Activated CD4-positive, alpha-beta T cell treated with anti-CD3 and anti-CD28 coated beads for 48 hours (primary cell): ENCODE data around the gene NSMF.

ENCODE experiments used
- DNase-seq: peaks from one replicate; pipeline ENCODE4 v3.0.0-alpha.2; 2020

Gene NSMF

DNA sequence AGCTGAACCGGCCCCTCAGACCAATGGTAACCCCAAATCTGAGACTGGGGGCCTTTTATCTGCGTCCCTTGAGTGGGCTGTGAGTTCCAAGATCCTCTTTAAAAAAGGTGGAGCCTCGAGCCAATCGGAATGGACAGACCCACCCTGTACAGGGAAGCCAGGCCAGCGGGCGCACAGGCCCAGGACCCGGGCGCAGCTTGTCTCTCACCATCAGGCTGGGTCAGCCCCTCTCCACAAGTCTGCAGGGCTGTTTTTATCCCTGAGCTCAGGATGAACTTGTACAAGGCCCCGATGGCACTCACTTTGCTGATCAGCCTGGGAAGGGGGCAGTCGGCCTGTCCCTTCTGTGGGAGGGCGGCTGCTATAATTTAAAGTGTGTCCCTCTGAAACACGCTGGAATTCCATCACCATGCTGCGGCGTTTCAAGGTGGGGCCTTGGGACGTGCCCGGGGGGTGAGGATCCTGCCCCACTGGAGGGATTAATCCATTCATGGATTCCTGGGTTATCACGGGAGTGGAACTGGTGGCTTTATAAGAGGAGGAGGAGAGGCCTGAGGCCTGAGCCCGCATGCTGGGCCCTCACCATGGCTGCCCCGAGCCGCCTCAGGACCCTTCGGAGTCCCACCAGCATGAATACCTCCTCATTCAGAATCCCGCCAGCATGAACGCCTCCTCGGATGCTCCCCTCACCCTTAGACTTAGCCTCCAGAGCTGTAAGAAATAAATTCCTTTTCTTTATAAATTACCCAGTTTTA, 50.3 kb downstream of the NSMF start:
- no peak for DNase-seq

DNA sequence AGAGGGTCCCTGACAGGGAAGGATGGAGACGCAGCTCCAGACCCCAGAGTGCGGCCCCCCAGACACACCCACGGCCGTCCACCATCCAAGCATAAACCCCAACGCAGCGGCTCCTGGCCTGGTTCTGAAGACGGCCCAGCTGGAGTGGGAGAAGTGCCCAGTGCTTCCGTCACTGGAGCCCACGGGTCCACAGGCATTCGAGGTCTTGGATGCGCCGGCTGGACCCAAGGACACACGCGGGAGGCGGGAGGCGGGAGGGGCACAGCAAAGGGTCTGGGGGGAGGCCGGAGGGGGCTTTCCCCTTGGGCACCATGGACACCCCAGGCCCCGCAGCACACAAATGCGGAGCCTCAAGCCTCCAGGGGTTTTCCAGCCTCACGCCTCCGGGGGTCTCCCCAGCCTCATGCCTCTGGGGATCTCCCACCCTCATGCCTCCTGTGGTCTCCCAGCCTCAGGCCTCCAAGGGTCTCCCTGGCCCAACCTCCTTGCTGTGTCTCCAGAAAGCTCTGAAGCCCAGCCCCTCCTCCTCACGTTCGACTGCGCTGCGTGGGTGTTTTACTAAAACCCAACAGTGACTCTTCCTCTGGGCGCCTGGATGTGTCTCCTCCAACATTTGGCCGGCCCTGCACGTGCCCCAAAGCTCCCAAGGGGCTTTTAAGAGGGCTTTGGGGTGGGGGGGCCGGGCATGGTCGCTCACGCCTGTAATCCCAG, 51.4 kb downstream of the NSMF start:
- DNase-seq: no peak

DNA sequence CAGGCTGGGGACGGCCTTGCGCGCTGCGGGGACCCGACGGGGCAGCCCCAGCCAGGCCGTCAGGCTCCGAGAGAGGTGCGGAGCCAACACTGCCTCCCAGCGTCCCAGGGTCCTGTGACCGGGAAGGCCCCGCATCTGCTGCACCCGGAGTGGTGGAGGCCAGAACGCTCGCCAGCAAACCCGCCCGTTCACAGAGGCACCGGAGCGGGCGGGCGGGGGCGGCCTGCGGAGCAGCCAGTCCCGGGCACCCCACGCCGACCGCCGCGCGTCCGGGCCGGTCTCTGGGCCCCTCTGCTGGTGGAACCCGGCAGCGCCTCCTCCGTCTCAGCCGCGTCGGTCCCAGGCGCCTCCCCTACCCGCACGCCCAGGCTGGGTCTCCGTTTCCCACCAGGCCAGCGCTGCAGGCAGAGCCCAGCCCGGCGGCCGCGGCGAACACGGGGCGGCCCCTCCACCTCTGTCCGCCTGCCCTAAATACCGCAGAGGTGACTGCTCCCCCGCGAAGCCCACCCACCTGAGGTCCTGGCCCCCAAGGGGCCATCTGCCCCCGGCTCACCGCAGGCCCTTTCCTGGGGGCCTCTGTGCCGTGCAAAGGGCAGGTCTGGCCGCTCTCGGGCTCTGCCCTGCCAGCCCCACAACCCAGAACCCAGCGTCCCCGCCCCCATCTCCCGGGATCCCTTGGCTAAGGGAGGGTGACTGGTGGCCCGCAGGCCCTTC, 52.1 kb downstream of the NSMF start:
- peak; percentile 81 for DNase-seq

DNA sequence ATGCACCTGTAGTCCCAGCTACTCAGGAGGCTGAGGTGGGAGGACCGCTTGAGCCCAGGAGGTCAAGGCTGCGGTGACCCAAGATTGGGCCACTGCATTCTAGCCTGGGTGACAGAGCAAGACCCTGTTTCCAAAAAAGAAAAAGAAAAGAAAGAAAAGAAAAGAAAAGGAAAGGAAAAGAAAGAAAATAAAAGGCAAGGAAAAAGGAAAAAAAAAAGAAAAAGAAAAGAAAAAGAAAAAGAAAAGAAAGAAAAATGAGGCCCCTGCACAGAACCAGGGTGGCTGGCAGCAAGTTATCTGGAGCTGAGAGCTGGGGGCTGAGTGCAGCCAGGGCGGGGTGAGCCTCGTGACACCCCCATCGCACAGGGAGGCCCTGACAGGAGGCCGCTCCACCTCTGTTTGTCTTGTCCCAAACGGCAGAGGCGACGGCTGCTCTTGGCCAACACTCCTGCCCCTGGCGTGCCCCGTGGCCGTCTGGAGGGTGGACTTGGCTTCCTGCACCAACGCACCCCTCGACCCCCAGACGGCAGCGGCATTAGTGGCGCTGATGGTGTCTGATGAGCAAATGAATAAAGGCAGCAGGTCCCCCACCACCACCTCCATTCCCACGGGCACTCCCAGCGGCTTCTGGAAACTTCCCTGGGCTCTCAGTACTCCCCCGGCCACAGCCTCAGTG, 52.9 kb downstream of the NSMF start:
- DNase-seq: no peak

DNA sequence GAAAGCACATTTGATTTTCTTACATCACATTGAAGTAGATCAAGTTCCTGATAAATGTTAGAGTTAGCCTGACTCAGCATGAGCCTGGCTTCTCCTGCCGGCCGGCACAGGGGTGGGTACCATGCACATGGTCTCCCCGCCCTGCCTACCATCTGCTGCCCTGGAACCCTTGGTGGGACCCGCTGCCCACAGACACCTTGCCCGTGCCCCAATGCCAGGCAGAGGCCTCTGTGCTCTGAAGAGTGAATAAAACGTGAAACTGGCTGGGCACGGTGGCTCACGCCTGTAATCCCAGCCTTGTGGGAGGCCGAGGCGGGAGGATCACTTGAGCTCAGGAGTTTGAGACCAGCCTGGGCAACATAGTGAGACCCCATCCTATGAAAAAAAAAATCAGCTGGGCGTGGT, 53.5 kb downstream of the NSMF start:
- DNase-seq: no peak

GRCh38 chr9:137404961-137405567, 54.1 kb downstream of the NSMF start:
- DNase-seq: no peak

DNA sequence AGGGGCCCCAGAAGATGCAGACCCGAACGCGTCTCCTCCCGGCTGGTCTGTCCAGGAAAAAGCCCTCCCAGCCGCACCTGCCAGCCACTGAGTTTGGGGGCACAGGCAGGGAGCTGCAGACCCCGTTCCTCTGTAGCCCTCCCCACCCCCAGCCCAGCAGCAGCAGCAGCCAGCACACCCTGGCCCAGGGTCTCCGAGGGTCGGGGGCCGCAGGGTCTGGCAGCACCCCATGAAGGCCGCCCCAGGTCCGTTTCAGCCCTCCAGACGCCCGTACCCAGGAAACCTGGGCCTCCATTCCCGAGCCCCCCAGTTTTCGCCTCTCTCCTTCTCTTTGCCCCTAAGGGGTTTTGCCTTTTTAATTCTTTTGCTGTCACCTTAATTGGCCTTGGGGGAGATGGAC, 55.9 kb downstream of the NSMF start:
- DNase-seq: no peak

GRCh38 chr9:137402746-137403145, 56.4 kb downstream of the NSMF start:
- DNase-seq: no peak

DNA sequence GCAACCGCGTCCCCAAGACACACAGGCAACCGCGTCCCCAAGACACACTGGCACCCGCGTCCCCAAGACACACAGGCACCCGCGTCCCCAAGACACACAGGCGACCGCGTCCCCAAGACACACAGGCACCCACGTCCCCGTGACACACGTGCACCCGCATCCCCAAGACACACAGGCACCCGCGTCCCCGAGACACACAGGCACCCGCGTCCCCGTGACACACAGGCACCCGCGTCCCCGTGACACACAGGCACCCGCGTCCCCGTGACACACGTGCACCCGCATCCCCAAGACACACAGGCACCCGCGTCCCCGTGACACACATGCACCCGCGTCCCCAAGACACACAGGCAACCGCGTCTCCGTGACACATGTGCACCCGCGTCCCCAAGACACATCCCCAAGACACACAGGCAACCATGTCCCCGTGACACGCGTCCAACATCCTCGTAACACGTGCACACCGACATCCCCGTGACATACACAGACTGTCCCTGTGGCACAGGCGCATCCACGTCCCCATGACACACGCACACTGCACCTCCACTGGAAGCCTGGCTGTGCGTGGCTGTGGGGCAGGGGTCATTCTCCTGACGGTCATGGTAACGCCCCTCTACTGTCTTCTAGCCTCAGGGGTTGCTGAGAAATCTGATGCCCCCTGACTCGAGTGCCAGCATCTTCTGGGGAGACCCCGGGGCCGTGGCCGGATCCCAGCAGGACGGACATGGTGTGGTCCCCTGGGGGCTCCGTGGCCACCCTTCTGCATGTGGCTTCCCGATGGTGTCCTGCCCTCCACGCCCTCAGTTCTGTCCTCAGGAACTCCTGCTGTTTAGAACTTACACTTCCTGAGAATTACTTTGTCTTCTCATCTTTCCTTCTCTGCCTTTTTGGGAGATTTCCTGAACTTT, 60.3 kb downstream of the NSMF start:
- DNase-seq: no peak

GRCh38 chr9:137397675-137398423, 61.3 kb downstream of the NSMF start:
- peak; percentile 69 for DNase-seq
